Pancreas (tissue), 10 donors: ENCODE results near the gene ZNF438. TPM values are rescaled to one million over a fixed set of nuclear protein-coding genes. Genes with fewer than 3 reads are reported as not detected.

Experiments
- ATAC-seq, 4 donors: fragments of 200-7000 bp; cut with Tn5 transposase; one replicate each; pipeline versions ENCODE4 v1.8.0 to v1.9.1; 2020; ENCODE audit warnings: mild to moderate bottlenecking in 4 of 4, moderate library complexity in 4 of 4
- DNase-seq, 6 donors: peaks; one replicate each; pipeline ENCODE4 v3.0.0-alpha.2; 2020
- FAIRE-seq: peaks from 2 replicates; lab custom pipeline; 2012; peaks lifted over from hg19 to GRCh38; lab: Jason Lieb, UNC
- H3K27ac ChIP-seq, 4 donors: fragments of 200-600 bp; sonication (generic); 1 replicate in 3 of 4; 2 replicates in 1 of 4; pipeline versions ENCODE4 v1.5.0 to v1.8.0; 2020
- H3K27me3 ChIP-seq, 4 donors: fragments of 200-600 bp; one replicate each; pipeline ENCODE4 v1.8.0; 2021
- H3K36me3 ChIP-seq, 3 donors: fragments of 200-600 bp; sonication (generic) in 1 of 3; one replicate each; pipeline versions ENCODE4 v1.5.0 to v1.8.0; 2020 to 2021
- H3K4me1 ChIP-seq, 3 donors: fragments of 200-600 bp; one replicate each; pipeline ENCODE4 v1.8.0; 2021
- H3K4me3 ChIP-seq, 4 donors: fragments of 200-600 bp; sonication (generic) in 2 of 4; one replicate each; pipeline versions ENCODE4 v1.5.0 to v1.8.0; 2020 to 2021
- H3K9me3 ChIP-seq, 4 donors: fragments of 200-600 bp; one replicate each; pipeline ENCODE4 v1.8.0; 2021
- CTCF ChIP-seq, 4 donors: fragments of 200-600 bp; sonication (generic) in 3 of 4; IDR thresholded peaks; one replicate each; pipeline versions ENCODE4 v1.5.0 to v1.8.0; 2021; ENCODE audit warnings: antibody characterized with exemption in 4 of 4
- WGBS, 2 donors: extraction: QIAGEN DNeasy Blood & Tissue Kit; methylation state at CpG; one replicate each; pipeline ENCODE4 v1.1.7; 2013; 5-methylcytosine and 5-hydroxymethylcytosine counted together
- intact Hi-C, 3 donors: fragments of 100-400 bp; cut with DNase I; formaldehyde crosslinking; loops; one replicate each; pipeline versions ENCODE4 v1.11.1 to v1.14.2; 2022
- polyA plus RNA-seq, 2 donors: library from polyadenylated mRNA; stranded (reverse); fragments of 200-250 nt; gene quantifications; one replicate each; pipeline ENCODE4 v1.2.3, GENCODE V29; 2013
- total RNA-seq, 6 donors: library from RNA; stranded (reverse); fragmentation: NEBNext Ultra II Directional in 4 of 6; extraction: Animal tissue kit (Norgen Biotek cat#: 25700) in 4 of 6; gene quantifications; one replicate each; pipeline versions ENCODE4 v1.2.1 to v1.2.4, GENCODE V29; 2021 to 2023
- donor health status: healthy with polysubstance abuse.
- donor health status: DM: no; HTN: no; CAD: no; lungs with moderate emphysema.
- donor health status: DM: no; HTN: no; CAD: no.
- donor health status: control.
- donor health status: control.
- donor health status: Bipolar disorder and iron deficiency.
- donor health status: DM: yes; HTN: yes; CAD: no.
- donor health status: DM: no; HTN: no; CAD: no.
- donor health status: DM: no; HTN: no; CAD: no.
- donor health status: DM: yes; HTN: yes; CAD: no.

The ZNF438 gene
- total and polyA plus RNA-seq, 8 donors = 1.5 to 4.8 (median 2.5) TPM

- DNase-seq (no peak), FAIRE-seq (no peak), ATAC-seq (no peak)
- no peak overlapping the region for H3K27ac ChIP-seq
- H3K4me1 ChIP-seq = peaks cover 0 to 11% (median 8%) of the 10 kb centered on the region in 3 donors
- no peaks in the 10 kb centered on the region for H3K36me3 ChIP-seq
- no peaks in the 10 kb centered on the region for H3K27me3 ChIP-seq
- H3K4me3 ChIP-seq = no peak overlapping the region
- TF ChIP-seq CTCF (IDR thresholded peaks at IDR 0.05) = no peak
- intact Hi-C loops = no loop called here
- no peaks in the 10 kb centered on the region for H3K9me3 ChIP-seq
Measured at GRCh38 chr10:31025142-31025541, 6.5 kb downstream of the ZNF438 start.

- FAIRE-seq (no peak), DNase-seq (no peak), ATAC-seq (no peak)
- Histone ChIP-seq H3K9me3 (no peaks in the 10 kb centered on the region), H3K36me3 (no peaks in the 10 kb centered on the region), H3K27ac (no peak overlapping the region), H3K4me3 (no peak overlapping the region), H3K27me3 (no peaks in the 10 kb centered on the region), H3K4me1 (peaks cover 0 to 22% (median 19%) of the 10 kb centered on the region in 3 donors)
- no peak for TF ChIP-seq CTCF (IDR thresholded peaks at IDR 0.05)
- 85 to 90% methylated on average over 5 of the region's 5 CpGs for WGBS, 2 donors
- intact Hi-C loops = no loop called here
Measured at GRCh38 chr10:31023558-31023957, 8.1 kb downstream of the ZNF438 start.

DNA sequence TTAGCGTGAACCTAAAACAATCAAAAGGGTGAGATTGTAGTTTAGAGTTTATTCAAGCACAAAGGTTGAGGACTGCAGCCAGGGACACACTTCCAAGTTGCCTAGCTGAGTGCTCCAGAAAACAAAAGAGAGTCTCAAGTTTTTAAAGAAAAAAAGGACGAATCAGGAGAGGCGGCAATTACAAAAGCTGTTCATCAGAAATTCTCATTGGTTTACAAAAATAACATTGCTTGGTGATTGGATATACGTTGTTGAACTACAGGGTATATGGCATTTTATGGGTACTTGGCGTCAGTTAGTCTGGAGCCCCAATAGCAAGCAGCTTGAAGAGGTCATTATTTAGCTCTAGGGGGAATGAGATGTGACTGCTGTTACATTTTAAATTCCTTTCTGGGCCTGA is 11.5 kb downstream of the ZNF438 start:
- TF ChIP-seq CTCF (IDR thresholded peaks at IDR 0.05) = no peak
- DNase-seq (no peak), ATAC-seq (no peak), FAIRE-seq (no peak)
- Histone ChIP-seq H3K27ac (no peak overlapping the region), H3K4me3 (no peak overlapping the region), H3K27me3 (no peaks in the 10 kb centered on the region), H3K9me3 (no peaks in the 10 kb centered on the region), H3K36me3 (no peaks in the 10 kb centered on the region), H3K4me1 (peaks cover 0 to 24% (median 19%) of the 10 kb centered on the region in 3 donors)
- 66 to 68% methylated on average over 5 of the region's 5 CpGs for WGBS, 2 donors
- intact Hi-C loops = no loop called here

DNA sequence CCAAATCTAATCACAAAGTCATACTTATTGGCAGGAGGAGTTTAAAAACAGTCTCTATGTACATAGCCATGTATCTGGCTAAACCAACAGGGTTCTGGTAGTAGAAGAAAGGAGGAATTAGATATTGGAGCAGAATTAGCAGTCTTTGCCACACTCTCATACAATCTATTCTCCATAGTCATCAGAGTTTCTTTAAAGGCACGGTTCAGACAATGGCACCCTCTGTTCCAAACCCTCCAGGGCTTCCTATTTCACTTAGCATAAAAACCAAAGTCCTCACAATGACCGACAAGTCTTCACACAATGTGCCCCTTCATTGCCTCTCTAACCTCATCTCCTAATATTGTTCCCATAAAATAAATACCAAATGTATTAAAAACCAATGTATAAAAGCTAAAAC is 12.7 kb downstream of the ZNF438 start:
- no peak for FAIRE-seq
- DNase-seq = no peak
- WGBS, 2 donors = 26 to 36% methylated on average over 2 of the region's 2 CpGs
- no peak for TF ChIP-seq CTCF (IDR thresholded peaks at IDR 0.05)
- Histone ChIP-seq H3K9me3 (no peaks in the 10 kb centered on the region), H3K36me3 (no peaks in the 10 kb centered on the region), H3K27ac (no peak overlapping the region), H3K4me1 (peaks cover 0 to 24% (median 19%) of the 10 kb centered on the region in 3 donors), H3K4me3 (no peak overlapping the region), H3K27me3 (no peaks in the 10 kb centered on the region)
- intact Hi-C loops = no loop called here
- ATAC-seq = peak in 2 of 4 donors; percentile 31 to 36

DNA sequence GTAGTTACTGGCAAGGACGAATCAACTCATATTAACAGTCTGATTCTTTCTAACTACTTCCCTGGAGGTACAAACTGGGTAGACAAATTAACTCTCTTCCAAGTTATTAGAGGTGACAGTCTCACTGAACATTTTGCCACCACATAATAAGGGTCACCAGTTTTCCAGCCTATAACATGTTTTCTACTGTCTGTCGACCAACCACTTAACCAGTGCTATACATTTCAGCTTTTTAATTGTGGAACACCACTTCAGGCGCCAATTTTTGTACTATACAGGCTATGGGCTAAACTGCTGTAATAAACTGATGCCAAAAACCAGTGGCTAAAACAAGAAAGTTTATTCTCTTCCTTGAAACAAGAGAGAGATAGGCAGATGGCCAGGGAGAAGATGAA is 13.3 kb downstream of the ZNF438 start:
- no peak for ATAC-seq
- no peaks in the 10 kb centered on the region for H3K27me3 ChIP-seq
- 81 to 88% methylated on average over 3 of the region's 3 CpGs for WGBS, 2 donors
- intact Hi-C loops = no loop called here
- FAIRE-seq = no peak
- peaks cover 0 to 24% (median 19%) of the 10 kb centered on the region in 3 donors for H3K4me1 ChIP-seq
- no peak overlapping the region for H3K4me3 ChIP-seq
- no peak for TF ChIP-seq CTCF (IDR thresholded peaks at IDR 0.05)
- H3K27ac ChIP-seq = no peak overlapping the region
- H3K36me3 ChIP-seq = no peaks in the 10 kb centered on the region
- no peak for DNase-seq
- no peaks in the 10 kb centered on the region for H3K9me3 ChIP-seq
